HCT116 (cell line): ENCODE data around the gene REN. TPM values are rescaled to one million over a fixed set of nuclear protein-coding genes. Genes with fewer than 3 reads are reported as not detected.

Source experiments
- ATAC-seq: fragments of 200-7000 bp; cut with Tn5 transposase; 2 replicates; pipeline ENCODE4 v1.9.1; 2020; ENCODE audit warnings: mild to moderate bottlenecking, moderate library complexity
- BruUV-seq: library from RNA; stranded (reverse); fragments of 400-500 nt; replicated peaks from 2 replicates; lab custom pipeline; 2021; lab: Mats Ljungman, UMichigan
- CTCF ChIA-PET: fragments of 300-600 bp; sonication (Branson Sonifier 250); formaldehyde crosslinking; loops from one replicate; lab custom pipeline; 2021; ENCODE audit warnings: antibody characterized with exemption; lab: Charles Lee
- POLR2A ChIA-PET: fragments of 300-600, 350-600 bp; sonication (Branson Sonifier 250); formaldehyde crosslinking; loops from one replicate; lab custom pipeline; 2021; ENCODE audit warnings: antibody characterized with exemption; lab: Charles Lee
- RAD21 ChIA-PET, 2 experiments: fragments of 300-600 bp; sonication (Branson Sonifier 250); formaldehyde crosslinking; loops; one replicate each; lab custom pipeline; 2023; ENCODE audit warnings: low total read pairs in 2 of 2; ENCODE audit not compliant: uncharacterized antibody in 2 of 2, unreplicated experiment in 2 of 2, low non-redundant PET in 1 of 2; lab: Charles Lee
- DNase-seq: peaks from one replicate; pipeline ENCODE4 v3.0.0-alpha.2; 2010; ENCODE audit warnings: low read depth, low spot score
- H2AFZ ChIP-seq: fragments of 200-600 bp; shearing (Covaris generic), sonication (generic); 2 replicates; pipeline ENCODE4 v1.6.1; 2017; ENCODE audit warnings: low read depth, mixed run types, mixed read lengths, antibody characterized with exemption, low read length; ENCODE audit not compliant: poor library complexity, severe bottlenecking
- H3K27ac ChIP-seq: 2 replicates; pipeline ENCODE4 v1.5.1; 2012; ENCODE audit warnings: low read depth, low read length
- H3K27me3 ChIP-seq: fragments of 200-600 bp; sonication (generic); 2 replicates; pipeline ENCODE4 v1.6.1; 2016; ENCODE audit warnings: mixed run types, low read length, mixed read lengths; ENCODE audit not compliant: insufficient read depth
- H3K36me3 ChIP-seq, 2 experiments: fragments of 200-500 bp in 1 of 2; fragments of 200-600 bp in 1 of 2; sonication (Bioruptor generic) in 1 of 2; sonication (generic) in 1 of 2; 2 replicates each; pipeline versions ENCODE4 v1.5.1 to v1.6.1; 2014 to 2016; ENCODE audit warnings: low read length in 2 of 2, inconsistent platforms in 1 of 2, mixed read lengths in 1 of 2, mixed run types in 1 of 2; ENCODE audit not compliant: insufficient read depth in 2 of 2, control insufficient read depth in 1 of 2
- H3K4me1 ChIP-seq, 2 experiments: fragments of 200-600 bp in 1 of 2; sonication (generic) in 1 of 2; 2 replicates each; pipeline versions ENCODE4 v1.5.1 to v1.6.1; 2012 to 2017; ENCODE audit warnings: low read length in 2 of 2, inconsistent platforms in 1 of 2, mild to moderate bottlenecking in 1 of 2, mixed read lengths in 1 of 2, mixed run types in 1 of 2, moderate library complexity in 1 of 2; ENCODE audit not compliant: insufficient read depth in 2 of 2, control insufficient read depth in 1 of 2
- H3K4me2 ChIP-seq: fragments of 200-600 bp; sonication (generic); 2 replicates; pipeline ENCODE4 v1.6.1; 2017; ENCODE audit warnings: mixed run types, low read length, mixed read lengths
- H3K4me3 ChIP-seq, 2 experiments: fragments of 200-600 bp in 1 of 2; sonication (generic) in 1 of 2; replicated peaks in 1 of 2; 2 replicates each; pipeline ENCODE4 v1.5.1; 2011 to 2016; ENCODE audit warnings: low read length in 2 of 2, control low read depth in 1 of 2, low read depth in 1 of 2, mild to moderate bottlenecking in 1 of 2, mixed read lengths in 1 of 2, mixed run types in 1 of 2
- H3K79me2 ChIP-seq: fragments of 200-600 bp; sonication (generic); 2 replicates; pipeline ENCODE4 v1.6.1; 2017; ENCODE audit warnings: mild to moderate bottlenecking, mixed run types, low read length, moderate library complexity, mixed read lengths; ENCODE audit not compliant: insufficient read depth
- H3K9ac ChIP-seq: fragments of 200-600 bp; sonication (generic); 2 replicates; pipeline ENCODE4 v1.6.1; 2016; ENCODE audit warnings: low read length, mixed read lengths
- H3K9me2 ChIP-seq: fragments of 200-600 bp; sonication (generic), shearing (Covaris generic); 2 replicates; pipeline ENCODE4 v1.6.1; 2017; ENCODE audit warnings: mixed run types, mild to moderate bottlenecking, moderate library complexity; ENCODE audit not compliant: insufficient read depth
- H3K9me3 ChIP-seq, 2 experiments: fragments of 200-500 bp in 1 of 2; fragments of 200-600 bp in 1 of 2; sonication (Bioruptor generic) in 1 of 2; sonication (generic) in 1 of 2; 2 replicates each; pipeline ENCODE4 v1.6.1; 2014 to 2017; ENCODE audit warnings: low read length in 2 of 2, mixed read lengths in 2 of 2, inconsistent platforms in 1 of 2, low read depth in 1 of 2, mild to moderate bottlenecking in 1 of 2, mixed run types in 1 of 2, moderate library complexity in 1 of 2; ENCODE audit not compliant: control insufficient read depth in 1 of 2, insufficient read depth in 1 of 2
- H4K20me1 ChIP-seq: fragments of 200-600 bp; sonication (generic), shearing (Covaris generic); 2 replicates; pipeline ENCODE4 v1.6.1; 2017; ENCODE audit warnings: mixed run types, mild to moderate bottlenecking, moderate library complexity; ENCODE audit not compliant: insufficient read depth
- CTCF ChIP-seq, 3 experiments: fragments of 200-600 bp in 1 of 3; sonication (generic) in 1 of 3; IDR thresholded peaks in 2 of 3; conservative IDR thresholded peaks in 1 of 3; 2 replicates each; pipeline ENCODE4 v1.5.1; 2012 to 2017; ENCODE audit warnings: low read depth in 2 of 3, low read length in 2 of 3, antibody characterized with exemption in 1 of 3, borderline replicate concordance in 1 of 3, control low read depth in 1 of 3, mild to moderate bottlenecking in 1 of 3, mixed read lengths in 1 of 3, mixed run types in 1 of 3, moderate library complexity in 1 of 3; ENCODE audit not compliant: insufficient read depth in 1 of 3
- JUND ChIP-seq: IDR thresholded peaks from 2 replicates; pipeline ENCODE4 v1.6.1; 2012
- SRF ChIP-seq: IDR thresholded peaks from 2 replicates; pipeline ENCODE4 v1.6.1; 2012; ENCODE audit warnings: low read depth
- intact Hi-C: fragments of 100-400 bp; cut with micrococcal nuclease; formaldehyde crosslinking; loops from 2 replicates; pipeline ENCODE4 v1.10.0; 2022
- total RNA-seq: library from RNA; stranded (reverse); gene quantifications from one replicate; pipeline ENCODE4 v1.2.1, GENCODE V29; 2021; ENCODE audit not compliant: unreplicated experiment

The REN gene
- total RNA-seq, 1 experiment from 2014 or later, result 0.47 TPM

DNA sequence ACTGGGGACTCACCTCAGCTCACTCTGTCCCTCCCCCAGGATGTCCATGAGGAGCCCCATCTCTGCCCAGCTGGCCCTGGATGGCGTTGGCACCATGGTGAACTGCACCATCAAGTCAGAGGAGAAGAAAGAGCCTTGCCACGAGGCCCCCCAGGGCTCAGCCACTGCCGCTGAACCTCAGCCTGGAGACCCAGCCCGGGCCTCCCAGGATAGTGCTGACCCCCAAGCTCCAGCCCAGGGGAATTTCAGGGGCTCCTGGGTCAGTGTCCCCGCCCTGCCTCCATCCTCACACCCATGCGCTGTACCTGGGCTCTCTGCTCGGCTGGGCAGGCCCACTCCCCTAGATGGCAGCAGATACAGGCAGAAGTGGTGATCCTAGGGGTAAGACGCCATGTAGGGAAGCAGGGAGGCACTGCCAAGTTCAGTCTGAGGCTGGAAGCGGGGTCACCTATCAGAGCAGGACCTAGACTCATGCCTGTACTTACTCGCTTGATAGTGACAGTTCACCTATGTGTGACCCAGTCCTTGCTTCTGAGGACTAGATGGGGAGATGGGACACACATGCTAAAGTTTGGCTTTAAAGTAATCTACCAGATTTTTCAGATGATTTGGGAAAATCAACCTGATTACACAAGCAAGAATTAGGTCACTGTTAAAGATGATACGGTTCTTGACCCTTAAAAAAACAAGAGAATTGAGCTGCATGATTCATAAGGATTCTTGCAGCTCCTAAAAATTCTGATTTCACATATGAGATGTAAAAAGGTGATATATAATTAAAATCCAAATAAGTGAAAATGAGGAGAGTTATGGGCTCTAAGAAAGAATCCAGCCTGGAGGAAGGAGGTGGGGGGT is 53.0 kb downstream of the REN start:
- Histone ChIP-seq H3K9me3 (no peaks in the 10 kb centered on the region), H3K4me3 (no peak overlapping the region), H3K27ac (no peak overlapping the region), H4K20me1 (no peaks in the 10 kb centered on the region), H3K36me3 (no peaks in the 10 kb centered on the region; a peak in 1 of 4 replicates), H2AFZ (no peak overlapping the region), H3K9ac (no peak overlapping the region), H3K27me3 (no peaks in the 10 kb centered on the region), H3K4me2 (no peak overlapping the region), H3K79me2 (peaks cover 5% of the 10 kb centered on the region; the same call in 1 of the 2 replicates)
- ChIA-PET CTCF (interaction anchor here (1.2 to 3.5 kb wide), 2 partner anchors 15 to 242 kb away, joined by 4 to 16 read pairs; no protein-coding TSS in a partner anchor), POLR2A (no interaction called here), RAD21 (interaction anchor here in 1 of 2 experiments (0.7 kb wide), 1 partner anchor 224 kb away, joined by 3 read pairs; no protein-coding TSS in a partner anchor)
- BruUV-seq, result no TSS peak
- intact Hi-C loops, result no loop called here
- no peak for DNase-seq
- peak; percentile 35; the same call in 1 of the 2 replicates for ATAC-seq
- TF ChIP-seq JUND (no peak), CTCF (IDR thresholded peaks at IDR 0.05 in 2 of 3, conservative IDR thresholded peaks at IDR 0.05 in 1 of 3; ENCODE audit: borderline replicate concordance in 1 of 3, insufficient read depth in 1 of 3, low read depth in 2 of 3, low read length in 2 of 3) (peak in 1 of 3 experiments; percentile 8; a peak in 1 of 6 replicates), SRF (no peak)
- TF ChIP-seq, all 23 proteins: peak for 1
- Histone ChIP-seq H3K9me2 (no peaks in the 10 kb centered on the region), H3K4me1 (peaks cover 14 to 24% of the 10 kb centered on the region in 2 experiments; a peak in 3 of 4 replicates)
